Activated T-helper 1 cell treated with Interleukin-2 at 50 U/mL for 16 hours (primary cell): ENCODE measurements around the gene FBXW11.

Source experiments
- DNase-seq: peaks from one replicate; pipeline ENCODE4 v3.0.0-alpha.2; 2020; ENCODE audit warnings: low read depth

The FBXW11 gene

GRCh38 chr5:172006321-172007174 lies at the start of gene FBXW11:
TSS of gene FBXW11 (minus strand) at chr5:172006638. CDS start at chr5:172006502, 136 bp downstream.
- DNase-seq = peak; percentile 91

GRCh38 chr5:172055996-172056395 lies 49.6 kb upstream of the FBXW11 start:
- no peak for DNase-seq

GRCh38 chr5:172055421-172055820 lies 49.0 kb upstream of the FBXW11 start:
- DNase-seq = no peak

- no peak for DNase-seq
Measured at GRCh38 chr5:172054611-172055153, 48.2 kb upstream of the FBXW11 start.

- no peak for DNase-seq
Measured at GRCh38 chr5:172052450-172053236, 46.2 kb upstream of the FBXW11 start.

GRCh38 chr5:172051643-172052339 lies 45.4 kb upstream of the FBXW11 start:
- no peak for DNase-seq

GRCh38 chr5:172050080-172050479 lies 43.6 kb upstream of the FBXW11 start:
- no peak for DNase-seq

GRCh38 chr5:172049226-172049796 lies 42.9 kb upstream of the FBXW11 start:
- no peak for DNase-seq

GRCh38 chr5:172048539-172049101 lies 42.2 kb upstream of the FBXW11 start:
- no peak for DNase-seq

- DNase-seq = no peak
Measured at GRCh38 chr5:172048170-172048422, 41.7 kb upstream of the FBXW11 start.

GRCh38 chr5:172046593-172046992 lies 40.2 kb upstream of the FBXW11 start:
- no peak for DNase-seq

GRCh38 chr5:172045315-172045632 lies 38.8 kb upstream of the FBXW11 start:
- DNase-seq = no peak

GRCh38 chr5:172044631-172045314 lies 38.3 kb upstream of the FBXW11 start:
- DNase-seq = no peak

GRCh38 chr5:172043865-172044264 lies 37.4 kb upstream of the FBXW11 start:
- no peak for DNase-seq

- no peak for DNase-seq
Measured at GRCh38 chr5:172042183-172042582, 35.7 kb upstream of the FBXW11 start.

- no peak for DNase-seq
Measured at GRCh38 chr5:172038167-172038566, 31.7 kb upstream of the FBXW11 start.

- DNase-seq = no peak
Measured at GRCh38 chr5:172035049-172035448, 28.6 kb upstream of the FBXW11 start.

- DNase-seq = no peak
Measured at GRCh38 chr5:172031894-172032461, 25.5 kb upstream of the FBXW11 start.

- no peak for DNase-seq
Measured at GRCh38 chr5:172029876-172030275, 23.4 kb upstream of the FBXW11 start.

- DNase-seq = no peak
Measured at GRCh38 chr5:172028167-172028566, 21.7 kb upstream of the FBXW11 start.
